HL-60 (cell line): ENCODE measurements around the gene OR52D1.

Experiments used
- DNase-seq, 2 experiments: peaks; one replicate each; pipeline ENCODE4 v3.0.0-alpha.2; 2010 to 2020; ENCODE audit warnings: low read depth in 1 of 2, low spot score in 1 of 2
- H3K27ac ChIP-seq: fragments of 250-450 bp; sonication (Bioruptor Pico); replicated peaks from 2 replicates; pipeline ENCODE4 v1.5.1; 2020; ENCODE audit warnings: mild to moderate bottlenecking, moderate library complexity
- H3K27me3 ChIP-seq: fragments of 250-450 bp; sonication (Bioruptor Pico); 2 replicates; pipeline ENCODE4 v1.5.1; 2021; ENCODE audit warnings: mild to moderate bottlenecking, moderate library complexity; ENCODE audit not compliant: insufficient read depth, poor library complexity, severe bottlenecking
- H3K4me3 ChIP-seq: replicated peaks from 2 replicates; pipeline ENCODE4 v1.5.1; 2011; ENCODE audit warnings: mild to moderate bottlenecking, control low read depth, low read length; ENCODE audit not compliant: insufficient read depth
- CTCF ChIP-seq: IDR thresholded peaks from one replicate; pipeline ENCODE4 v1.5.1; 2011; ENCODE audit warnings: low read length, control low read depth, inconsistent platforms; ENCODE audit not compliant: insufficient read depth
- GABPA ChIP-seq: IDR thresholded peaks from 2 replicates; pipeline ENCODE4 v1.6.1; 2012; ENCODE audit warnings: low read depth
- POLR2AphosphoS5 ChIP-seq: IDR thresholded peaks from 2 replicates; pipeline ENCODE4 v1.6.1; 2012; ENCODE audit warnings: low read depth
- REST ChIP-seq: IDR thresholded peaks from 2 replicates; pipeline ENCODE4 v1.6.1; 2012; ENCODE audit warnings: low read depth; ENCODE audit not compliant: insufficient replicate concordance
- SPI1 ChIP-seq: IDR thresholded peaks from 2 replicates; pipeline ENCODE4 v1.6.1; 2012; ENCODE audit warnings: low read depth, mild to moderate bottlenecking, borderline replicate concordance

Gene OR52D1

GRCh38 chr11:5531053-5531831 lies 42.8 kb downstream of the OR52D1 start:
- no peak for TF ChIP-seq GABPA
- no peak for TF ChIP-seq CTCF
- no peak for TF ChIP-seq SPI1
- TF ChIP-seq POLR2AphosphoS5, result no peak
- TF ChIP-seq REST, result no peak
- Histone ChIP-seq H3K4me3 (no peak overlapping the region), H3K27ac (no peak overlapping the region), H3K27me3 (no peaks in the 10 kb centered on the region)
- DNase-seq, result no peak

- no peaks in the 10 kb centered on the region for H3K27me3 ChIP-seq
Observed at GRCh38 chr11:5534046-5534445, 45.6 kb downstream of the OR52D1 start.

More at GRCh38 chr11:5534046-5534445, 45.6 kb downstream of the OR52D1 start:
- H3K4me3 ChIP-seq, result no peak overlapping the region
- DNase-seq, result peak in 1 of 2 experiments; percentile 26
- TF ChIP-seq REST (no peak), CTCF (no peak), POLR2AphosphoS5 (no peak), SPI1 (peak; percentile 2; the same call in 1 of the 2 replicates)
- no peak overlapping the region for H3K27ac ChIP-seq
